Lower leg skin (tissue), 4 donors: ENCODE results near the gene CCDC188. TPM values are rescaled to one million over a fixed set of nuclear protein-coding genes. Genes with fewer than 3 reads are reported as not detected.

Experiments
- microRNA-seq, 2 donors: library from miRNA; unstranded; fragments of <30 nt; microRNA quantifications; one replicate each; pipeline ENCODE4, GENCODE V29; 2016; ENCODE audit warnings: borderline replicate concordance in 2 of 2, borderline number of aligned reads in 1 of 2
- total RNA-seq, 4 donors: library from RNA; depleted of rRNA; stranded (reverse); fragments of >200 nt; gene quantifications; one replicate each; pipeline ENCODE4 v1.1.0, GENCODE V29; 2016

Gene CCDC188
- total RNA-seq, 4 donors from 2014 or later: 0.16 to 2.1 (median 1.7) TPM; not detected in 1

Small RNAs within 50 kb of the gene (microRNA-seq; reads per million reads assigned to microRNA genes)
- 0 to 0.68 reads per million in 2 donors for gene MIR6816

Other genes starting within 250 kb of the CCDC188 start
- 100 to 1,000 TPM; 224 to 306 (median 272) TPM for gene COMT, start 209.3 kb downstream of the CCDC188 start, total RNA-seq
- 10 to 100 TPM; 10.9 to 16.8 (median 15.2) TPM for gene TXNRD2, start 209.2 kb downstream of the CCDC188 start, total RNA-seq
- 10 to 100 TPM; 25.2 to 53.7 (median 38.1) TPM for gene ARVCF, start 134.2 kb downstream of the CCDC188 start, total RNA-seq
- 10 to 100 TPM; 12.4 to 36.1 (median 19.8) TPM for gene TANGO2, start 129.9 kb downstream of the CCDC188 start, total RNA-seq
- 10 to 100 TPM; 14.8 to 28.2 (median 21.8) TPM for gene DGCR8, start 70.8 kb downstream of the CCDC188 start, total RNA-seq
- gene RANBP1, start 35.0 kb downstream of the CCDC188 start, total RNA-seq: 100 to 1,000 TPM; 104 to 159 (median 119) TPM
- 10 to 100 TPM; 41.6 to 97.5 (median 52.8) TPM for gene TRMT2A, start 33.8 kb downstream of the CCDC188 start, total RNA-seq
- 10 to 100 TPM; 17.8 to 30.0 (median 26.1) TPM for gene ZDHHC8, start 19.3 kb downstream of the CCDC188 start, total RNA-seq
- gene RTN4R, start 117.3 kb upstream of the CCDC188 start, total RNA-seq: 10 to 100 TPM in 3 of 4 donors, 1 to 10 TPM in 1; 9.1 to 15.7 (median 12.9) TPM
- 10 to 100 TPM; 56.2 to 81.0 (median 79.3) TPM for gene DGCR6L, start 169.0 kb upstream of the CCDC188 start, total RNA-seq
- 10 to 100 TPM; 11.3 to 13.2 (median 11.5) TPM for gene ZNF74, start 243.1 kb upstream of the CCDC188 start, total RNA-seq